WERI-Rb-1 (cell line): ENCODE measurements around the gene ANKRD34C.

Experiments used
- DNase-seq: peaks from one replicate; pipeline ENCODE4 v3.0.0-alpha.2; 2020
- H3K27ac ChIP-seq: fragments of 250-450 bp; sonication (Bioruptor Pico); 2 replicates; pipeline ENCODE4 v1.5.1; 2020; ENCODE audit warnings: mild to moderate bottlenecking, moderate library complexity
- H3K27me3 ChIP-seq: fragments of 250-450 bp; sonication (Bioruptor Pico); 2 replicates; pipeline ENCODE4 v1.5.1; 2021; ENCODE audit warnings: mild to moderate bottlenecking, low read depth, moderate library complexity; ENCODE audit not compliant: insufficient read depth, severe bottlenecking
- H3K36me3 ChIP-seq: fragments of 250-450 bp; sonication (Bioruptor Pico); 2 replicates; pipeline ENCODE4 v1.5.1; 2020; ENCODE audit warnings: mild to moderate bottlenecking, moderate library complexity
- H3K4me3 ChIP-seq: 2 replicates; pipeline ENCODE4 v1.5.1; 2011; ENCODE audit warnings: low read depth, mild to moderate bottlenecking, control low read depth, low read length
- H3K9me3 ChIP-seq: fragments of 250-450 bp; sonication (Bioruptor Pico); 2 replicates; pipeline ENCODE4 v1.5.1; 2021; ENCODE audit warnings: mild to moderate bottlenecking, moderate library complexity; ENCODE audit not compliant: severe bottlenecking
- TF ChIP-seq, protein P1 (sequence below): IDR thresholded peaks from 2 replicates; pipeline ENCODE4 v1.5.1; 2011; ENCODE audit warnings: low read depth, mild to moderate bottlenecking, control low read depth, inconsistent platforms, low read length

ANKRD34C gene

DNA sequence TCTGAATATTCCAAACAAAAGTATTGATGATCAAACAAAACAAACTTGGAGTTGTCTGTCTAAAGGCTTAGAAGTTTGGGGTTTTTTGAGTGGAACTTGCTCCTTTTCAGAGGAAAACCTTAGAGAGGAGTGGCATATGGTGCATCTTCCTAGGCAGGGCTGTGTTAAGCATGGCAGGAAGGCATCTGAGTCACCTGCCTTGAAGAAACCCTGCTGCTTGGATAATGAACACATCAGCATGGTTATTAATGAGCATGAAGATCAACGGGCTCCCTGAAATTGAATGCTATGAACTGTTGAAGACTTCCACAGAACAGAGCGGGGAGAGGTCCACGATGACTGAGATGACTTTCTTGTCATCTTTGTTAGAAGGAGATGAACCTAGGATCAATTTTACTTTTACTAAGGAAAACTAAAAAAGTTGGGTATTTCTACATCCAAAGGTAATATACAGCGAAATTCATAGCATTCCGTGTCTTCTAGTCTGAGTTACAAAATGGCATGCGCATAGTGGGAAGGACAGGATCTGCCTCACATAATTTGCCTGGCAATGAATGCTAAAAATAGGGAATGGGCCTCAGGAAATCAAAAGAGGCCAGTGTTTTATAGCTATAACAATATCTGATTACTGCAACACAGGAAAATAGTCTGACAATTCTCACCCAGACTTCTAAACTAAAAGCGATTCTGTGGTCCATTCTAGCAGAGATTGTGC, 16.8 kb downstream of the ANKRD34C start:
- no peak for DNase-seq
- Histone ChIP-seq H3K27me3 (no peaks in the 10 kb centered on the region), H3K4me3 (no peak overlapping the region)

DNA sequence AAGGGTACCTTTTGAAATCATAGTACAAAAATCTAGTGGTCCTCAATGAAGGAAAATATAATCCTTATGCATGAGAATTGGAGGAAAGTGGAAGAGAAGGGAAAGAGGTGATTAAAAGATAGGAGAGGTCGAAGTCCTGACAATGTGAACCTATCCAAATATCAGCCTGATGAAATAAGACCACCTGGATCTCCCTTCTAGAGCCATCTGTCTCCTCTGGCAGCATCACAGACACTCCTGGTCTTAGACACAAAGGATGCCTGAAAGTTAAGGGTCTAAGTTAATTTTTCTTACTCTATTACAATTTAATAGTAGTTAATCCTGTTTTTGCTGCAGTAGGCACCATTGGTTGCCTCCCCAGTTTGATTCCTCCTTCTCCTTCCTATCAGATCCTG, 17.3 kb downstream of the ANKRD34C start:
- no peak for DNase-seq
- no peaks in the 10 kb centered on the region for H3K27me3 ChIP-seq
- TF ChIP-seq, protein P1, sequence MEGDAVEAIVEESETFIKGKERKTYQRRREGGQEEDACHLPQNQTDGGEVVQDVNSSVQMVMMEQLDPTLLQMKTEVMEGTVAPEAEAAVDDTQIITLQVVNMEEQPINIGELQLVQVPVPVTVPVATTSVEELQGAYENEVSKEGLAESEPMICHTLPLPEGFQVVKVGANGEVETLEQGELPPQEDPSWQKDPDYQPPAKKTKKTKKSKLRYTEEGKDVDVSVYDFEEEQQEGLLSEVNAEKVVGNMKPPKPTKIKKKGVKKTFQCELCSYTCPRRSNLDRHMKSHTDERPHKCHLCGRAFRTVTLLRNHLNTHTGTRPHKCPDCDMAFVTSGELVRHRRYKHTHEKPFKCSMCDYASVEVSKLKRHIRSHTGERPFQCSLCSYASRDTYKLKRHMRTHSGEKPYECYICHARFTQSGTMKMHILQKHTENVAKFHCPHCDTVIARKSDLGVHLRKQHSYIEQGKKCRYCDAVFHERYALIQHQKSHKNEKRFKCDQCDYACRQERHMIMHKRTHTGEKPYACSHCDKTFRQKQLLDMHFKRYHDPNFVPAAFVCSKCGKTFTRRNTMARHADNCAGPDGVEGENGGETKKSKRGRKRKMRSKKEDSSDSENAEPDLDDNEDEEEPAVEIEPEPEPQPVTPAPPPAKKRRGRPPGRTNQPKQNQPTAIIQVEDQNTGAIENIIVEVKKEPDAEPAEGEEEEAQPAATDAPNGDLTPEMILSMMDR: no peak
- no peaks in the 10 kb centered on the region for H3K36me3 ChIP-seq
- no peak overlapping the region for H3K4me3 ChIP-seq
- no peak overlapping the region; the same call in 1 of the 2 replicates for H3K27ac ChIP-seq
- no peaks in the 10 kb centered on the region for H3K9me3 ChIP-seq

More for the DNA sequence above, 16.8 kb downstream of the ANKRD34C start:
- TF ChIP-seq, protein P1: no peak
- H3K36me3 ChIP-seq: no peaks in the 10 kb centered on the region
- H3K9me3 ChIP-seq: no peaks in the 10 kb centered on the region
- H3K27ac ChIP-seq: peak overlapping the region; percentile 58

DNA sequence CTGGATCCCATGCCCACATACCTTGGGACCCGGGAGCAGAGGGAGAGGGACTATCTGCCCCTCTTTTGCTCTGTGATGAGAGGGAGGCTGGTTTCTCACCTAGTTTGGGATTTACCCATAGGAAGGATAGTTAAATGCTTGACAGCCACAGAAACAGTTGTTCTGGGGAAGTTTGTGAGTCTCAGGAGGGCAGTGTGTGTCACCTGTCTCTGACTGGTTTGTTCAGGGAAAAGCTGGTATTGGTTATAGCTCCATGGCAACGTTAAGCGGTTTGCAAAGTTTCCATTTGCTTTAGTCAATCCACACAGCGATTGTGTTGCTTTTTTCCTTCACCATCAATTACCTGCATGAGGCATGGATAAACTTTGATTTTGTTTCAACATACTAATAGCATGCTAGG, 24.7 kb downstream of the ANKRD34C start:
- TF ChIP-seq, protein P1: no peak

DNA sequence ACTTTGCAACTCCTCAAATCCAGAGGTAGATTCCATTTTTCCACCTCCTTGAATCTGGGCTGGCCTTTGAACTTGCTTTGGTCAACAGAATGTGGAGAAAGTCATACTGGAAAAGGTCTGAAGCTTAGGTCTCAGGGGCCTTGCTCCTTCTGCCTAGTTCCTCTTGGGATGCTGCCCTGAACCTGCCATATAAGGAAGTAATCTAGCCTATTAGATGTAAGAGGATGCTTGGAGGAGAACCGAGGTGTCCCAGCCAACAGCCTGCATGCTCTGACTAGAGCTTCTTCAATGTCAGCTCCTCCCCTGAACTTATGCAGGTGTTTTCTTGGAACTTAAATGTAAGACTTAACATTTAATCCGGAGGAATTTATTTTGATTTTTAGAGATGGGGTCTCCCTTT, 26.4 kb downstream of the ANKRD34C start:
- DNase-seq: no peak
- TF ChIP-seq, protein P1: no peak
- no peak overlapping the region for H3K4me3 ChIP-seq
- no peaks in the 10 kb centered on the region for H3K9me3 ChIP-seq
- no peak overlapping the region for H3K27ac ChIP-seq
- no peaks in the 10 kb centered on the region for H3K27me3 ChIP-seq
- H3K36me3 ChIP-seq: peaks cover 11% of the 10 kb centered on the region

More for the DNA sequence above, 24.7 kb downstream of the ANKRD34C start:
- no peak overlapping the region for H3K27ac ChIP-seq
- no peak for DNase-seq
- H3K4me3 ChIP-seq: no peak overlapping the region
- no peaks in the 10 kb centered on the region for H3K9me3 ChIP-seq
- peaks cover 3% of the 10 kb centered on the region for H3K36me3 ChIP-seq
- H3K27me3 ChIP-seq: no peaks in the 10 kb centered on the region

DNA sequence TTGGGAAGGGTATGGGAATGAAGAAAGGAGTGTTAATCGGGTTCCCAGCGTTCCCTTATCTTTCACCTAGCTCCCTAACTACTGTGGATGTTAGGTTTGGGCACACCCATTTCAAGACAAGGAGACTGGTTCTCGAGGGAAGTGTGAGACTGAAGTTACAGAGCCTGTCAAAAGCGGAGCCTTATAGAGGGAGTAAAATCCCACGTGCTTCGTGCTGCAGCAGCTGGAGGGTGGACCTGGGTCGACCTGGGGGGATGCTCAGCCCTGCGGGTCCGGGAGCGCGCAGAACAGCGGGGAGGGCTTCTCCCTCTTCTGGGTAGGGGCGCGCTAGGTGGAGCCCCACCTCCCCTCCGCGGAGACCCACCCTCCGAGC, 28.1 kb downstream of the ANKRD34C start:
- peak overlapping the region; percentile 52 for H3K4me3 ChIP-seq
- TF ChIP-seq, protein P1: no peak
- no peak for DNase-seq
- H3K36me3 ChIP-seq: peaks cover 28% of the 10 kb centered on the region
- H3K27me3 ChIP-seq: no peaks in the 10 kb centered on the region
- peak overlapping the region; percentile 42; the same call in 1 of the 2 replicates for H3K27ac ChIP-seq
- no peaks in the 10 kb centered on the region for H3K9me3 ChIP-seq
